Stimulated activated memory B cell treated with anti-CD40 and anti-IgM and Interleukin-4, amounts not matched to agents 10 μg/mL and 1 μg/mL and 100 μg/mL, for 72 hours (primary cell): ENCODE results near the gene CHIC2.

Experiments used
- ATAC-seq: fragments of 150-1000 bp; cut with Tn5 transposase; 2 replicates; pipeline ENCODE4 v1.10.0; 2021
- H3K27ac Mint-ChIP-seq: one replicate; pipeline ENCODE4 v1.8.0; 2022; ENCODE audit warnings: mild to moderate bottlenecking, mixed read lengths
- H3K27me3 Mint-ChIP-seq: one replicate; pipeline ENCODE4 v1.8.0; 2022; ENCODE audit warnings: mixed read lengths
- H3K36me3 Mint-ChIP-seq: one replicate; pipeline ENCODE4 v1.8.0; 2022; ENCODE audit warnings: mixed read lengths
- H3K4me1 Mint-ChIP-seq: one replicate; pipeline ENCODE4 v1.8.0; 2022; ENCODE audit warnings: mixed read lengths
- H3K4me3 Mint-ChIP-seq: one replicate; pipeline ENCODE4 v1.8.0; 2022; ENCODE audit warnings: mild to moderate bottlenecking, moderate library complexity, mixed read lengths
- H3K9me3 Mint-ChIP-seq: one replicate; pipeline ENCODE4 v1.8.0; 2022; ENCODE audit warnings: mixed read lengths

Gene CHIC2

DNA sequence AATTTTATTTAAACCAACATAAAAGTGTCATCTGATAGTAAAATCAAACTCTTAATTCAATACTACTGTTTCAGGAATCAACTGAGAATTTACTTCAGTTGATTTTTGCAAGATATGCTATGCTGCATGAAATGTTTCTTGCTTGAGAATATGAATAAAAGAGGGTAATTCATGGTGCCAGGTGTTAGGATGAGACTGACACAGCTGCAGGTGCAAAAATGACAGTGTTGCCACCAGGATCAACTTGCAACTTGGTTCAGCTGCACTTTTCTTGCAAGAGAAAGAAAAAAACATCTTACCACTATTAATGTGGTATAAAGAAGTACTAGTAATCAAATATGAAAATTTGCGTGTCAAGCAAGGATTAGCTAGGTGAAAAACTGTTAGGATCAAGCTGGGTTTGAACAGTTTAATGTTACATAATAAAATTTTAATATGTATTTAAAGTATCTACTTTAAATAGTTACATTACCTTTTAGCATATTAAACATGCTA, 49.7 kb downstream of the CHIC2 start:
- Mint-ChIP-seq H3K36me3 (peaks cover 6% of the 10 kb centered on the region), H3K27me3 (no peaks in the 10 kb centered on the region), H3K4me1 (no peaks in the 10 kb centered on the region), H3K9me3 (no peaks in the 10 kb centered on the region), H3K27ac (no peak overlapping the region), H3K4me3 (no peak overlapping the region)
- no peak for ATAC-seq

DNA sequence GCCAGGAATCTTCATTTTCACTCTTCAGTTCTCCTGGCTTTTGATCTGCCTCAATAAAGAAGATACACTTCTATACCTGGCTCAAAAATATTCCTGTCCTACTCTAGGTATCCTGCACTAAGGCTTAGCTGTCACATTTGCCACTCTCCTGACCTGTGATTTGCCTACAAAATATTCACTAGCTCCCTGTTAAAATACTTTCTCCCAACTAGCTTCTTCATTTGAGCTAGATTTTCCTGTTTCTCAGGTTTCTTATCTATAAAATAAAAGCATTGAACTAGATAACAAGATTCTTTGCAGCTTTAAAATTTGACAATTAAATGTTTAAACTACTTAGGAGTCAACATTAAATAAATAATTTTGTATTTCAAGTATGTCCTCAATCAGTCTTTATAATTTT, 53.2 kb downstream of the CHIC2 start:
- no peak for ATAC-seq
- Mint-ChIP-seq H3K27ac (no peak overlapping the region), H3K36me3 (peaks cover 12% of the 10 kb centered on the region), H3K27me3 (no peaks in the 10 kb centered on the region), H3K4me1 (no peaks in the 10 kb centered on the region), H3K9me3 (no peaks in the 10 kb centered on the region), H3K4me3 (no peak overlapping the region)

DNA sequence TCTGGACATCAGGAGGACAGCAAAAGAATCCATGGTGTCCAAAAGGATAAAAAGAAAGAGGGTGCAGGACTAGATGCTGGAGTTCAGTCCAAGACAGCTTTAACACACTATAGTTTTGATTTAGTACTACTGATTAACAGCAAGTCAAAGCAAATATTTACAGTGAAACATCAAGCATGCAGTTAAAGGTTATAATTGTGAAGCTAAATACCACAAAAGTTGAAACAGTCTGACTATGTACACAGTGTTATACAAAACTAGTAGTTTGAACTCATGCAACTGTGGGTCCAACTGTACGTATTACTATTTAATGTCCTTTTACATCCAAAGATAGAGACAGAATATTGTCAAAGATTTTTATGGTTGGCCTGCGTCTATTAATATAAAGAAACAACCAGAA, 57.6 kb downstream of the CHIC2 start:
- ATAC-seq, result no peak
- no peak overlapping the region for H3K4me3 Mint-ChIP-seq
- H3K4me1 Mint-ChIP-seq, result no peaks in the 10 kb centered on the region
- H3K36me3 Mint-ChIP-seq, result peaks cover 13% of the 10 kb centered on the region
- H3K27me3 Mint-ChIP-seq, result no peaks in the 10 kb centered on the region
- H3K27ac Mint-ChIP-seq, result no peak overlapping the region
- no peaks in the 10 kb centered on the region for H3K9me3 Mint-ChIP-seq

DNA sequence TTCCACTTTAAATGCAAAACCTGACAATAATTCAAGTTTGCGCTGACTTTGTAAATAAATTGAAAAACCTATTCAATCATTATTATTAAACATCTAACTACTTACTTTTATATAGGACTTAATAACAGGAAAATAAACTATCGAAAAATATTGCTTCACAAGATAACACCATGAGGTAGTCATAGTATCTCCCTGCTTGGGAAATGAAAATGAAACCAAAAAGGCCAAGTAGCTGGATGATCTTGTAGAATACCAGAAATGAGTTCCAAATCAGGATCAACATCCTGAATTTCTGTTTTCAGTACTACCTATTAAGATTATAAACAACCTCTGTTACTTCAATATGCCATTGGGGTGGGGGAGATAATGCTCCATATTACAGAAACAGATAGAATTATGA, 58.9 kb downstream of the CHIC2 start:
- Mint-ChIP-seq H3K27ac (no peak overlapping the region), H3K4me3 (no peak overlapping the region), H3K4me1 (no peaks in the 10 kb centered on the region), H3K9me3 (no peaks in the 10 kb centered on the region), H3K27me3 (no peaks in the 10 kb centered on the region), H3K36me3 (peaks cover 16% of the 10 kb centered on the region)
- ATAC-seq, result no peak

DNA sequence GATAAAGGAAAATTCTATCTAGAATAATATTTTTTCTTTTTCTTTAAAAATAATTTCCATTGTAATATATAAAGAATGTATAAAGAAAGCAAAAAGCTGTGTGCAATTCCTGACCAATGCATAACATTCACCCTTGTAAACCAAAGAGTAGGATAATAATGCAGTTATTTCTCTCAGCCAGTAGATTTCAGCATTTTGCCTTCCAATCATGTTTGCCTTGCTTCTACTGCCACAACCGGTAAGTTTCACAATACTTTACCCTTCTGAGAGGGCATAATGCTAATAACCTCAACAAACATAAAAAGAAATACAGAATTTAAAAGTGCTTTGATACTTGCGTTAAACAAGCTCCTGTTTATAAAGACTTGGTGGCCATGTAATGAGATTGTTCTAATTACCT, 59.9 kb downstream of the CHIC2 start:
- Mint-ChIP-seq H3K36me3 (peaks cover 19% of the 10 kb centered on the region), H3K9me3 (no peaks in the 10 kb centered on the region)

DNA sequence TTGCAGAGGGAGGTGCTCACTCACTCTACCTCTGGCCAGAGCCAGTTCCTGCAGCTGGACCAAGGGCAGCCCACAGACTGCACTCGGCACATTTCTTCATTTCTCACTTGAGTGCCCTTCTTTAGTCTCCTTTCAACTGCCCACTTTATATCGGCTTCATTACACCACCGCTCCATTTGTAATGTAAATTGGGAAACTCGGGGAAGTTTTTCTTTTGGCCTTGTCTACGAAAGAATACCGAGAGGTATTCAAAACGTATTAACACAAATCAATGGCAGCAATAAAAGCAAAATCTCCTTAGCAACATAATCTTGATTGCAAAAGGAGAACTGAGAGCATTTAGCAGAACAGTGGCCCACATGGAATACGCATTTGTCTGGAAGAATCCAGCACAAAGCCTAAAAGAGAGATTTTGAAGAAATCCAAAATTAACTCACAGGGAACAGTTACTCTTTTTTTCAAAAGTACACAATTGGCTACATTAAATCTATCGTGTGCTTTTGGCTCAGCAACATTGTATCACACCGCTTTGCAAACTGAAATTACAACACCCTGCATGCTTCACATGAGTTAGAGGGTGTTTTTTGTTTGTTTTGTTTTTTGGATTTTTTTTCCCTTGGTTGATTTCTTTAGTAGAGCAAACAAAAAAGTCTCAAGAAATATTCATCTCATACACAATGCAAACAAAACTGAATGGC, 62.6 kb downstream of the CHIC2 start:
- no peaks in the 10 kb centered on the region for H3K27me3 Mint-ChIP-seq
- H3K27ac Mint-ChIP-seq, result no peak overlapping the region
- H3K4me1 Mint-ChIP-seq, result no peaks in the 10 kb centered on the region
- ATAC-seq, result no peak
- H3K36me3 Mint-ChIP-seq, result peaks cover 22% of the 10 kb centered on the region
- no peak overlapping the region for H3K4me3 Mint-ChIP-seq
- no peaks in the 10 kb centered on the region for H3K9me3 Mint-ChIP-seq

More for the DNA sequence above, 59.9 kb downstream of the CHIC2 start:
- ATAC-seq, result no peak
- Mint-ChIP-seq H3K27me3 (no peaks in the 10 kb centered on the region), H3K4me1 (no peaks in the 10 kb centered on the region), H3K4me3 (no peak overlapping the region), H3K27ac (no peak overlapping the region)

DNA sequence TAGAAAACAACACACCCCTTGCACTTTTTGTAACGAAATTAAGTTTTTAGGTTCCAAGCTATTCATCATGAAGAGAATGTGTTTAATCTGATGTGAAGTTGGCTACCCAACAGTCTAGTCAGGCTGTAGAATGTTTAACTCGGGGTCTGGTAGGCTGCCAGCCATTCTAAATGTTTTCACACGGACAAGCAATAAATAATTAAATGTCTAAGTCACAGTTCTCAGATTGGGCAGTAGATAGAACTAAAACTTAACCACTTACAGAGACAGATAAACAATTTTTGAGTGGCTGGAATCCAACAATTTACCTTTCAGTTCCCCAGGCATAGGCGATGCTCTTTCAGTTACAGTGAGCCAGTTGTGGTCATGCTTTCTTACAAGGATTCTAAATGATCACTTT, 66.5 kb downstream of the CHIC2 start:
- Mint-ChIP-seq H3K27ac (no peak overlapping the region), H3K27me3 (no peaks in the 10 kb centered on the region), H3K4me3 (no peak overlapping the region), H3K36me3 (peaks cover 11% of the 10 kb centered on the region), H3K4me1 (no peaks in the 10 kb centered on the region), H3K9me3 (no peaks in the 10 kb centered on the region)
- ATAC-seq, result no peak

DNA sequence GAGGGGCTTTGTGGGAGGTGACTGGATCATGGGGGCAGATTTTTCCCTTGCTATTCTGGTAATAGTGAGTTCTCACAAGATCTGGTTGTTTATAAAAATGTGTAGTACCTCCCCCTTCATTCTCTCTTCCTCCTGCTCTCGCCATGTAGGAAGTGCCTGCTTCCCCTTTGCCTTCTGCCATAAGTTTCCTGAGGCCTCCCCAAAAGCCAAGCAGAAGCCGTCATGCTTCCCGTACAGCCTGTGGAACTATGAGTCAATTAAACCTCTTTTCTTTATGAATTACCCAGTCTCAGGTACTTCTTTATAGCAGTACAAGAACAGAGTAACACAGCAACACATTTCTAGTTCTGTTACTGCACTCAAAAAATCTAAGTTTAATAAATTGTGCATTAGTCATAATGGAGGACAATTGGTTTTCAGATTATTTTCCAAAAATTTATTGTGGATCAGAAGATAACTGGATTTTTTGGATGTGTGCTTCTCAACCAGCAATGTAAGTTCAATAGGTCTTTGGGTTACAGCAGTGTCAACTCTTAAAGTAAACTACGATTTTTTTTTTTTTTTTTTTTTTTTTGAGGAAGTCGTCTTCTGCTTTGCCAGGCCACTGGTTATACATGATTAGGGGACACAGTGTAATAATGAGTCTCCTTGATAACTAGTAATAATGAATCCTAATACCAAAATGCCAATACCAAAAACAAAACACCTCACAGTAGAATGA, 69.9 kb downstream of the CHIC2 start:
- no peak overlapping the region for H3K27ac Mint-ChIP-seq
- no peak for ATAC-seq
- H3K4me3 Mint-ChIP-seq, result no peak overlapping the region
- no peaks in the 10 kb centered on the region for H3K9me3 Mint-ChIP-seq
- H3K4me1 Mint-ChIP-seq, result no peaks in the 10 kb centered on the region
- H3K27me3 Mint-ChIP-seq, result no peaks in the 10 kb centered on the region
- peaks cover 3% of the 10 kb centered on the region for H3K36me3 Mint-ChIP-seq

DNA sequence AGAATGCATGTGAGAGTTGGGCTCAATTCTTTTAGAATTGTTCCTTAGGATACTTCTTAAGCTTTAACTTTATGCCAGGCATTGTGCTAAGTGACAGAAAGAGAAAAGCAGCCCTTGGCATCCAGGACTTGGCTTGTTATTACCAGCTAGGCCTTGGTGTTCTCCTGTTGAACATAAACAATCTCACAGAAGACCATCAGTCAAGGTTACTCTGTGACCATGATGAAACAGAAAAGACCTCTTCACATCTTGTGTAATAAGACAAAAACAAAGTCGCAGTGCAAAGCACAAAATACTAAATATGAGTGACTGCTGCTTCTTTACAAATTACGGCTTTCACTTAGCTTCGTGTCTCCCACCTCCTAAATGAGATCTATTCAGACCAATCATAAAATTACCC, 71.6 kb downstream of the CHIC2 start:
- Mint-ChIP-seq H3K4me3 (no peak overlapping the region), H3K36me3 (no peaks in the 10 kb centered on the region), H3K9me3 (no peaks in the 10 kb centered on the region)

DNA sequence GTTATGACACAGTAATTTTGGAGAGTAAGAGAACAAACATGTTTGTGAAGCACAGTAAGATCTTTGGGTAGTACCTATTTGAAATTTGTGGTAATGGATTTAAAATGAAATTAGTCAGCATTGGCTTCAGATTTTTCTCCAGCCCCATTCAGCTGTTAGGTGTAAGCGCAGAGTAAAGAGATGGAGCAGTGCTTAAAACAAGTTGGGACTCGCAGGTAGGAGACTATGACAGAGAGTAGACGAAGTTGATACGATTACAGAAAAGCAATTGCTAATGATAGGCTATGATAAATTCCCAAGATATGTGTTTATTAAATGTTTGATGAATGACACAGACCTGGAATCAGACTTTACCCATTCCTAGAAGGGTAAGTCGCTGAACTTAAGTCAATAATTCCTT, 72.6 kb downstream of the CHIC2 start:
- H3K4me3 Mint-ChIP-seq, result no peak overlapping the region

More for the DNA sequence above, 71.6 kb downstream of the CHIC2 start:
- Mint-ChIP-seq H3K27me3 (no peaks in the 10 kb centered on the region), H3K4me1 (no peaks in the 10 kb centered on the region), H3K27ac (no peak overlapping the region)
- ATAC-seq, result no peak

DNA sequence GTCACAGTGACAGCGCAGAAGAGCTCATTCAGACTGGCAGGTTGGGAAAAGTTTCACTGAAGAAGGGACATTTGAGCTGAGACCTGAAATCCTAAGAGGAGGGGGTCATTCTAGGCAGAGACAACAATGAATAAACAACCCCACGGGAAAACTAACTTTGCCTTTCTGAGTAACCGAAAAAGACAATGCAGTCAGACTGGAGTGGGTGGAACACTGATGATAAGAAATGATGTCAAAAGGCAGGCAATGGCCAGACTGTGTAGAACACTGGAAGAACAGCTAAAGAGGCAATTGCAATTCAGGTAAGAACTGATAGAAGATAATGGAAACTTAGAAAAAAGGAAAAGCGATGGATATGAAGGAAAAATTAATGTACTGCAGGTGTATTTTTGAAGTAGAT, 73.8 kb downstream of the CHIC2 start:
- Mint-ChIP-seq H3K4me3 (no peak overlapping the region), H3K4me1 (no peaks in the 10 kb centered on the region), H3K9me3 (no peaks in the 10 kb centered on the region), H3K27ac (no peak overlapping the region), H3K36me3 (no peaks in the 10 kb centered on the region), H3K27me3 (no peaks in the 10 kb centered on the region)
- ATAC-seq, result no peak

More for the DNA sequence above, 72.6 kb downstream of the CHIC2 start:
- ATAC-seq, result no peak
- Mint-ChIP-seq H3K36me3 (no peaks in the 10 kb centered on the region), H3K27ac (no peak overlapping the region), H3K4me1 (no peaks in the 10 kb centered on the region), H3K9me3 (no peaks in the 10 kb centered on the region), H3K27me3 (no peaks in the 10 kb centered on the region)

DNA sequence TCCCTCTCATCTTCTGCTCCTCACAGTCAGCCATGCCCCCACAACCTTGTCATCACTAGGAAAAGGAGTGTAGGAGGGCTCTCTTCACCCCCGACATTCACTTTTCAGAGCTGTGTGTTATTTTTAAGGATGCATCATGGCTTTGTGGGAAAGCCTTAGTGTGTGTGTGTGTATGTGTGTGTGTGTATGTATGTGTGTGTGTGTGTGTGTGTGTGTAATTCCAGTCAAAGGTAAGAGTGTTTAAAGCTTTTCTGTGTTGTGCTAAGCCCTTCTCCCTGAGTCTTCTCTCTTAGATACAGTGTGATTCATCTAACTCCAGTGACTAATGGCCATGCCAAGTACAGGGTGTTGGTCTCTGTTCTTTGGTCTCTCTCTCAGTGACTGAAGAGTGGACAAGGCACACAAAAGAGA, 76.6 kb downstream of the CHIC2 start:
- H3K27ac Mint-ChIP-seq, result no peak overlapping the region
- ATAC-seq, result no peak
- H3K4me3 Mint-ChIP-seq, result no peak overlapping the region
- H3K36me3 Mint-ChIP-seq, result no peaks in the 10 kb centered on the region
- H3K4me1 Mint-ChIP-seq, result no peaks in the 10 kb centered on the region
- no peaks in the 10 kb centered on the region for H3K9me3 Mint-ChIP-seq
- H3K27me3 Mint-ChIP-seq, result no peaks in the 10 kb centered on the region

DNA sequence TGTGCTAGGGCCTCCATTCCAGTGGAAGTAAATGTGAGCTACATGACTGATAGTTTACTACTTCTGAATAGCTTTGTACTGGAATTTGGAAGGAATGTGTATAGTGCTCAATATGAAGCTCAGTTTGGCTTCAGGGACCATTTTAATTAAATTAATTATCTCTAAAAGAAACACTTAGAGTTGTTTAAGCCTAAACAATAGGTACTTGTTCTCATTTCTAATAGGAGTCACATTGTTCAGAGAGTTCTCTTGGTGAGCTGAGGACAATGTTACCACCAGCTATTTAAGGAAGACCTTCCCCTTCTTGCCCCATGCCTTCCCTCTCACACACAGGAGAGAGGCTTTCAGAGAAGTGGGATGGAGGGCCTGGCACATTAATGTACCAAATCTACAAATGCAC, 78.3 kb downstream of the CHIC2 start:
- ATAC-seq, result no peak
- H3K36me3 Mint-ChIP-seq, result no peaks in the 10 kb centered on the region
- H3K27ac Mint-ChIP-seq, result no peak overlapping the region
- H3K4me1 Mint-ChIP-seq, result no peaks in the 10 kb centered on the region
- no peaks in the 10 kb centered on the region for H3K9me3 Mint-ChIP-seq
- H3K27me3 Mint-ChIP-seq, result no peaks in the 10 kb centered on the region
- no peak overlapping the region for H3K4me3 Mint-ChIP-seq

DNA sequence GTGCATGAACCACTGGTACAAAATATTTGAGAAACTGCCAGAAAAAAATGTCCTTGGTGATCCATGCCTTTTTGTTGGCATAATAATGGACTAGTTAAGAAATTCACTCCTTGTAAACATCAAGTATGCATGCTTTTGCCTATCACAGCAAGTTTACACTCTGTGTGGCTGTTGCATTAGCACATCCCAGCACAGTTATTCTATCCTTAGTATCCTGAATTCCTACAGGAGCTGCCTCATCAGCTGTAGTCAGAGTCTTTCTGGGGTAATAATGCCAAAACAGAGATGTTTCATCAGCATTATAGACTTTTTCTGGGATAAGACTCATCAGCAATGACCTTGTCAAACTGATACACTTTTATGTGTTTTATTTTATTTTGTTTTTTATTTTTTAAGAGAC, 82.8 kb downstream of the CHIC2 start:
- Mint-ChIP-seq H3K27ac (no peak overlapping the region), H3K9me3 (no peaks in the 10 kb centered on the region), H3K27me3 (no peaks in the 10 kb centered on the region), H3K4me3 (no peak overlapping the region), H3K36me3 (no peaks in the 10 kb centered on the region), H3K4me1 (no peaks in the 10 kb centered on the region)
- ATAC-seq, result no peak

DNA sequence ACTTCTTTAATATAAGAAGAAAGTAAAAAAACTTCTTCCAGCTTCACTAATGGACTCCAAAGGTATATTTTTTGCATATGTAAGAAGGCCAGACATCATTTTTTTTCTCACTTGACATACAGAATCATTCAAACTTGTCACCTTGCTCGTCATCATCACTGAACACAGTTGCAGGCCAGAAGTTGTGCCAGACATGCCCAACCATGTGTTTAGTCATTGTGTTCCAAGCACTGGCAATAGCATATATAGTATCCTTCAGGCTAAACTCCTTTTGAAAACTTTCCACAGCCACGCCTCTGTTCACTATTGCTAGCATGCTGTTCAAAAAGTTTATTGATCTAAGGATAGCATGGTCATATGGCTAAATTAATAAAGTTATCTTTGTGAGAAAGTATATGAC, 83.3 kb downstream of the CHIC2 start:
- Mint-ChIP-seq H3K27me3 (no peaks in the 10 kb centered on the region), H3K36me3 (no peaks in the 10 kb centered on the region), H3K4me3 (no peak overlapping the region), H3K9me3 (no peaks in the 10 kb centered on the region), H3K27ac (no peak overlapping the region), H3K4me1 (no peaks in the 10 kb centered on the region)
- no peak for ATAC-seq

DNA sequence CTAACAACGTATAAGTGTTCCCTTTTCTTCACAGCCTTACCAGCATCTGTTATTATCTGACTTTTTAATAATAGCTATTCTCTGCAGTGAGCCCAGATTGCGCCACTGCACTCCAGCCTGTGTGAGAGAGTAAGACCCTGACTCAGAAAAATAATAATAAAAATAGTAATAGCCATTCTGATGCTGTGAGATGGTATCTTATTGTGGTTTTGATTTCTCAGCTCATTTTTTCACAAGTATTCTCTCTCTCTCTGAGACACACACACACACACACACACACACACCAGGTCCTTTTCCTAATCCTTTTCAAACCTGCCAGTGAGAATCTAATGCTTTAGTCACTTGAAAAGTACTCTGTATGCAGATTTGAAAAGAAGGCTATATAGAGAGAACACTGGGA, 89.8 kb downstream of the CHIC2 start:
- Mint-ChIP-seq H3K9me3 (peaks cover 5% of the 10 kb centered on the region), H3K27ac (no peak overlapping the region), H3K4me1 (no peaks in the 10 kb centered on the region), H3K36me3 (peaks cover 4% of the 10 kb centered on the region), H3K4me3 (no peak overlapping the region), H3K27me3 (peaks cover 9% of the 10 kb centered on the region)
- no peak for ATAC-seq
